HL-60 (cell line): ENCODE results near the gene CLIP2.

Experiments used
- POLR2AphosphoS5 ChIP-seq: IDR thresholded peaks from 2 replicates; pipeline ENCODE4 v1.6.1; 2012; ENCODE audit warnings: low read depth
- TF ChIP-seq, protein P1 (sequence below): IDR thresholded peaks from one replicate; pipeline ENCODE4 v1.5.1; 2011; ENCODE audit warnings: low read length, control low read depth, inconsistent platforms; ENCODE audit not compliant: insufficient read depth

DNA sequence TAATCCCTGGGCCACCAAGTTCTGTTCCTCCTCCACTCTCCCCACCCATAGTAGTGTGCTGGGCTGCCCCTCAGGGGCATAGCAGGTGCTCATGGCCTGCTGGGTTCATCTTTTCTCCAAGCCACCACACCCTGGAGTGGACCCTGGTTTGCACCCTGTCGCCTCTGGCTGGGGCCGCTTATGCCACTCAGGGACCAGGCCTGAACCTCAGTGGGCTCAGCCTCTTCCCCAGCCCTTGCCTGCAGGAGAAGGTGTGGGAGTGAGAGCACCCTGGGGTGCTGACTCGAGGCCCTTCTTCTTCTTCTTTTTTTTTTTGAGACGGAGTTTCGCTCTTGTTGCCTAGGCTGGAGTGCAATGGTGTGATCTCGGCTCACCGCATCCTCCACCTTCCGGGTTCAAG is 10.2 kb downstream of the CLIP2 start:
- TF ChIP-seq, protein P1, sequence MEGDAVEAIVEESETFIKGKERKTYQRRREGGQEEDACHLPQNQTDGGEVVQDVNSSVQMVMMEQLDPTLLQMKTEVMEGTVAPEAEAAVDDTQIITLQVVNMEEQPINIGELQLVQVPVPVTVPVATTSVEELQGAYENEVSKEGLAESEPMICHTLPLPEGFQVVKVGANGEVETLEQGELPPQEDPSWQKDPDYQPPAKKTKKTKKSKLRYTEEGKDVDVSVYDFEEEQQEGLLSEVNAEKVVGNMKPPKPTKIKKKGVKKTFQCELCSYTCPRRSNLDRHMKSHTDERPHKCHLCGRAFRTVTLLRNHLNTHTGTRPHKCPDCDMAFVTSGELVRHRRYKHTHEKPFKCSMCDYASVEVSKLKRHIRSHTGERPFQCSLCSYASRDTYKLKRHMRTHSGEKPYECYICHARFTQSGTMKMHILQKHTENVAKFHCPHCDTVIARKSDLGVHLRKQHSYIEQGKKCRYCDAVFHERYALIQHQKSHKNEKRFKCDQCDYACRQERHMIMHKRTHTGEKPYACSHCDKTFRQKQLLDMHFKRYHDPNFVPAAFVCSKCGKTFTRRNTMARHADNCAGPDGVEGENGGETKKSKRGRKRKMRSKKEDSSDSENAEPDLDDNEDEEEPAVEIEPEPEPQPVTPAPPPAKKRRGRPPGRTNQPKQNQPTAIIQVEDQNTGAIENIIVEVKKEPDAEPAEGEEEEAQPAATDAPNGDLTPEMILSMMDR: no peak
- TF ChIP-seq POLR2AphosphoS5: no peak
